SK-N-SH treated with all-trans-retinoic acid at 6 μM for 48 hours (cell line): Measurements from ENCODE around the gene NRSN2.

ENCODE experiments used
- ARNTL ChIP-seq: fragments of 450-650 bp; formaldehyde crosslinking; IDR thresholded peaks from 2 replicates; pipeline ENCODE4 v1.5.0; 2020; ENCODE audit warnings: low read depth, mild to moderate bottlenecking, moderate library complexity, borderline replicate concordance
- CSDC2 ChIP-seq: fragments of 250-450 bp; sonication (Bioruptor Pico); IDR thresholded peaks from 2 replicates; pipeline ENCODE4 v1.5.0; 2020; ENCODE audit warnings: mild to moderate bottlenecking, moderate library complexity
- TCF4 ChIP-seq: fragments of 250-450 bp; sonication (Bioruptor Pico); IDR thresholded peaks from 2 replicates; pipeline ENCODE4 v1.8.0; 2021; ENCODE audit warnings: mild to moderate bottlenecking, moderate library complexity, borderline replicate concordance
- TOX ChIP-seq: fragments of 250-450 bp; sonication (Bioruptor Pico); IDR thresholded peaks from 2 replicates; pipeline ENCODE4 v1.8.0; 2021; ENCODE audit warnings: mild to moderate bottlenecking, moderate library complexity, borderline replicate concordance
- ZFP3 ChIP-seq: fragments of 250-450 bp; sonication (Bioruptor Pico); IDR thresholded peaks from 2 replicates; pipeline ENCODE4 v1.5.0; 2020; ENCODE audit warnings: mild to moderate bottlenecking, moderate library complexity
- ZFP30 ChIP-seq: fragments of 450-650 bp; formaldehyde crosslinking; IDR thresholded peaks from 2 replicates; pipeline ENCODE4 v1.5.0; 2022; ENCODE audit warnings: mild to moderate bottlenecking, moderate library complexity
- ZNF565 ChIP-seq: fragments of 450-650 bp; formaldehyde crosslinking; conservative IDR thresholded peaks from 2 replicates; pipeline ENCODE4 v1.5.0; 2020; ENCODE audit warnings: low read depth, mild to moderate bottlenecking, moderate library complexity
- TF ChIP-seq, protein P1 (sequence below): fragments of 250-450 bp; sonication (Bioruptor Pico); IDR thresholded peaks from 2 replicates; pipeline ENCODE4 v1.8.0; 2020; ENCODE audit warnings: mild to moderate bottlenecking, moderate library complexity, borderline replicate concordance
- TF ChIP-seq, protein P2 (sequence below): fragments of 250-450 bp; sonication (Bioruptor Pico); IDR thresholded peaks from 2 replicates; pipeline ENCODE4 v1.5.0; 2020; ENCODE audit warnings: mild to moderate bottlenecking, moderate library complexity
- TF ChIP-seq, protein P3 (sequence below): fragments of 250-450 bp; sonication (Bioruptor Pico); IDR thresholded peaks from 2 replicates; pipeline ENCODE4 v1.5.1; 2021; ENCODE audit warnings: mild to moderate bottlenecking, moderate library complexity

DNA sequence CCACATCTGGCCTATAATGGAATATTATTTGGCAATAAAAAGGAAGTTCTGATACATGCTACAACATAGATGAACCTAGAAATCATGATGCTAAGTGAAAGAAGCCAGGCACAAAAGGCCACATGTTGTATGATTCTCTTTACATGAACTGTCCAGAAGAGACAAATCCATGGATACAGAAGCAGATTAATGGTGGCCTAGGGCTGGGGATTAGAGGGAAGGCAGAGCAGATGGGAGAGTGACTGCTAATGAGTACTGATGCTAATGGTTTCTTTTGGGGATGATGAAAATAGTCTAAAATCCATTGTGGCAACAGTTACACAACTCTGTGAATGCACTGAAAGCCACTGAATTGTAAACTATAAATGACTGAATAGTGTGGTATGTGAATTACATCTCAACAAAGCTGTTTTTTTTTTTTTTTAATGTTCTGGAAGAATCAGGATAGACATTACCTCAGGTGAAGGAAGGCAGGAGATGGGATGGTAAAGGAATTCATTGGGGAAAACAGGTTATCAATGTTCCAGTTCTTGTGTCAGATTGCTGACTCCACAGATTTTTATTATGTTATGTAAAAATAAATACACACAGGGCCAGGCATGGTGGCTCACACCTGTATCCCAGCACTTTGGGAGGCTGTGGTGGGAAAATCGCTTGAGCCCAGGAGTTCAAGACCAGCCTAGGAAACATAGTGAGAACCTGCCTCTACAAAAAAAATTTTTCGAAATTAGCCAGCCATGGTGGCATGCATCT lies 30.4 kb upstream of the NRSN2 start:
- TF ChIP-seq, protein P1, sequence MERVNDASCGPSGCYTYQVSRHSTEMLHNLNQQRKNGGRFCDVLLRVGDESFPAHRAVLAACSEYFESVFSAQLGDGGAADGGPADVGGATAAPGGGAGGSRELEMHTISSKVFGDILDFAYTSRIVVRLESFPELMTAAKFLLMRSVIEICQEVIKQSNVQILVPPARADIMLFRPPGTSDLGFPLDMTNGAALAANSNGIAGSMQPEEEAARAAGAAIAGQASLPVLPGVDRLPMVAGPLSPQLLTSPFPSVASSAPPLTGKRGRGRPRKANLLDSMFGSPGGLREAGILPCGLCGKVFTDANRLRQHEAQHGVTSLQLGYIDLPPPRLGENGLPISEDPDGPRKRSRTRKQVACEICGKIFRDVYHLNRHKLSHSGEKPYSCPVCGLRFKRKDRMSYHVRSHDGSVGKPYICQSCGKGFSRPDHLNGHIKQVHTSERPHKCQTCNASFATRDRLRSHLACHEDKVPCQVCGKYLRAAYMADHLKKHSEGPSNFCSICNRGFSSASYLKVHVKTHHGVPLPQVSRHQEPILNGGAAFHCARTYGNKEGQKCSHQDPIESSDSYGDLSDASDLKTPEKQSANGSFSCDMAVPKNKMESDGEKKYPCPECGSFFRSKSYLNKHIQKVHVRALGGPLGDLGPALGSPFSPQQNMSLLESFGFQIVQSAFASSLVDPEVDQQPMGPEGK (CRISPR knock-in tag), result no peak
- TF ChIP-seq ARNTL (CRISPR knock-in tag) (no peak), ZFP3 (CRISPR knock-in tag) (no peak), TOX (CRISPR knock-in tag) (no peak), ZFP30 (no peak), CSDC2 (CRISPR knock-in tag) (no peak), TCF4 (no peak), ZNF565 (CRISPR knock-in tag) (no peak)
- TF ChIP-seq, protein P2, sequence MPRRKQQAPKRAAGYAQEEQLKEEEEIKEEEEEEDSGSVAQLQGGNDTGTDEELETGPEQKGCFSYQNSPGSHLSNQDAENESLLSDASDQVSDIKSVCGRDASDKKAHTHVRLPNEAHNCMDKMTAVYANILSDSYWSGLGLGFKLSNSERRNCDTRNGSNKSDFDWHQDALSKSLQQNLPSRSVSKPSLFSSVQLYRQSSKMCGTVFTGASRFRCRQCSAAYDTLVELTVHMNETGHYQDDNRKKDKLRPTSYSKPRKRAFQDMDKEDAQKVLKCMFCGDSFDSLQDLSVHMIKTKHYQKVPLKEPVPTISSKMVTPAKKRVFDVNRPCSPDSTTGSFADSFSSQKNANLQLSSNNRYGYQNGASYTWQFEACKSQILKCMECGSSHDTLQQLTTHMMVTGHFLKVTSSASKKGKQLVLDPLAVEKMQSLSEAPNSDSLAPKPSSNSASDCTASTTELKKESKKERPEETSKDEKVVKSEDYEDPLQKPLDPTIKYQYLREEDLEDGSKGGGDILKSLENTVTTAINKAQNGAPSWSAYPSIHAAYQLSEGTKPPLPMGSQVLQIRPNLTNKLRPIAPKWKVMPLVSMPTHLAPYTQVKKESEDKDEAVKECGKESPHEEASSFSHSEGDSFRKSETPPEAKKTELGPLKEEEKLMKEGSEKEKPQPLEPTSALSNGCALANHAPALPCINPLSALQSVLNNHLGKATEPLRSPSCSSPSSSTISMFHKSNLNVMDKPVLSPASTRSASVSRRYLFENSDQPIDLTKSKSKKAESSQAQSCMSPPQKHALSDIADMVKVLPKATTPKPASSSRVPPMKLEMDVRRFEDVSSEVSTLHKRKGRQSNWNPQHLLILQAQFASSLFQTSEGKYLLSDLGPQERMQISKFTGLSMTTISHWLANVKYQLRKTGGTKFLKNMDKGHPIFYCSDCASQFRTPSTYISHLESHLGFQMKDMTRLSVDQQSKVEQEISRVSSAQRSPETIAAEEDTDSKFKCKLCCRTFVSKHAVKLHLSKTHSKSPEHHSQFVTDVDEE, result no peak
- TF ChIP-seq, protein P3, sequence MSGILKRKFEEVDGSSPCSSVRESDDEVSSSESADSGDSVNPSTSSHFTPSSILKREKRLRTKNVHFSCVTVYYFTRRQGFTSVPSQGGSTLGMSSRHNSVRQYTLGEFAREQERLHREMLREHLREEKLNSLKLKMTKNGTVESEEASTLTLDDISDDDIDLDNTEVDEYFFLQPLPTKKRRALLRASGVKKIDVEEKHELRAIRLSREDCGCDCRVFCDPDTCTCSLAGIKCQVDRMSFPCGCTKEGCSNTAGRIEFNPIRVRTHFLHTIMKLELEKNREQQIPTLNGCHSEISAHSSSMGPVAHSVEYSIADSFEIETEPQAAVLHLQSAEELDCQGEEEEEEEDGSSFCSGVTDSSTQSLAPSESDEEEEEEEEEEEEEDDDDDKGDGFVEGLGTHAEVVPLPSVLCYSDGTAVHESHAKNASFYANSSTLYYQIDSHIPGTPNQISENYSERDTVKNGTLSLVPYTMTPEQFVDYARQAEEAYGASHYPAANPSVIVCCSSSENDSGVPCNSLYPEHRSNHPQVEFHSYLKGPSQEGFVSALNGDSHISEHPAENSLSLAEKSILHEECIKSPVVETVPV (CRISPR knock-in tag), result no peak
